Subcutaneous abdominal adipose tissue (tissue), 5 donors: ENCODE measurements around the gene DGKG.

ENCODE experiments used
- H3K27ac ChIP-seq: one replicate; pipeline ENCODE4 v1.7.0; 2013; ENCODE audit warnings: low read depth, mild to moderate bottlenecking, inconsistent platforms, low read length, moderate library complexity
- H3K27me3 ChIP-seq, 5 donors: one replicate each; pipeline ENCODE4 v1.7.0; 2013; ENCODE audit warnings: low read length in 5 of 5, inconsistent platforms in 1 of 5; ENCODE audit not compliant: control insufficient read depth in 5 of 5, insufficient read depth in 4 of 5
- H3K36me3 ChIP-seq, 5 donors: one replicate each; pipeline ENCODE4 v1.7.0; 2013; ENCODE audit warnings: low read length in 5 of 5; ENCODE audit not compliant: control insufficient read depth in 5 of 5, insufficient read depth in 5 of 5
- H3K4me1 ChIP-seq, 5 donors: one replicate each; pipeline ENCODE4 v1.7.0; 2013; ENCODE audit warnings: low read length in 5 of 5, mild to moderate bottlenecking in 3 of 5, moderate library complexity in 1 of 5; ENCODE audit not compliant: control insufficient read depth in 5 of 5, insufficient read depth in 5 of 5
- H3K4me3 ChIP-seq, 5 donors: one replicate each; pipeline ENCODE4 v1.7.0; 2013; ENCODE audit warnings: low read length in 5 of 5, low read depth in 1 of 5
- H3K9ac ChIP-seq, 5 donors: one replicate each; pipeline ENCODE4 v1.7.0; 2013; ENCODE audit warnings: low read length in 5 of 5, mild to moderate bottlenecking in 4 of 5, moderate library complexity in 3 of 5
- H3K9me3 ChIP-seq, 5 donors: one replicate each; pipeline ENCODE4 v1.7.0; 2013; ENCODE audit warnings: low read length in 5 of 5; ENCODE audit not compliant: control insufficient read depth in 5 of 5
- donor health status: healthy.
- donor health status: healthy.
- donor health status: healthy.
- donor health status: healthy.
- donor health status: healthy.

The DGKG gene

GRCh38 chr3:186108941-186109865 is 252.8 kb downstream of the DGKG start, which contains the start of gene ETV5:
Gene ETV5 (minus strand): TSS chr3:186109089. CDS start chr3:186105868, 3,221 bp downstream.
- peak within 1 kb of the TSS; percentile 16 to 82 (median 77) for H3K9ac ChIP-seq
- no peaks in the 10 kb centered on the region for H3K9me3 ChIP-seq
- H3K4me3 ChIP-seq, result peak within 1 kb of the TSS; percentile 77 to 88 (median 83)
- no peaks in the 10 kb centered on the region for H3K36me3 ChIP-seq
- peaks cover 9 to 26% (median 13%) of the 10 kb centered on the region in 5 donors for H3K27me3 ChIP-seq
- H3K27ac ChIP-seq, result peak within 1 kb of the TSS; percentile 60
- peaks cover 2 to 51% (median 35%) of the 10 kb centered on the region in 5 donors for H3K4me1 ChIP-seq

- Histone ChIP-seq H3K27me3 (peaks cover 5 to 23% (median 9%) of the 10 kb centered on the region in 5 donors), H3K9me3 (no peaks in the 10 kb centered on the region), H3K27ac (peak overlapping the region; percentile 41), H3K4me3 (peak overlapping the region; percentile 48 to 87 (median 74)), H3K36me3 (no peaks in the 10 kb centered on the region), H3K9ac (peak overlapping the region in 4 of 5 donors; percentile 64 to 74 (median 68)), H3K4me1 (peaks cover 2 to 42% (median 35%) of the 10 kb centered on the region in 5 donors)
Measured at GRCh38 chr3:186108106-186108940, 253.7 kb downstream of the DGKG start.

GRCh38 chr3:186107215-186108105 is 254.6 kb downstream of the DGKG start:
- Histone ChIP-seq H3K4me3 (peak overlapping the region; percentile 48 to 87 (median 74)), H3K27me3 (peaks cover 5 to 20% (median 9%) of the 10 kb centered on the region in 5 donors), H3K9me3 (no peaks in the 10 kb centered on the region), H3K36me3 (no peaks in the 10 kb centered on the region), H3K4me1 (peaks cover 2 to 42% (median 35%) of the 10 kb centered on the region in 5 donors), H3K9ac (peak overlapping the region in 4 of 5 donors; percentile 39 to 69 (median 65)), H3K27ac (peak overlapping the region; percentile 41)

GRCh38 chr3:186105543-186105942 is 256.5 kb downstream of the DGKG start:
- no peak overlapping the region for H3K27ac ChIP-seq
- no peaks in the 10 kb centered on the region for H3K36me3 ChIP-seq
- H3K9me3 ChIP-seq, result no peaks in the 10 kb centered on the region
- no peak overlapping the region for H3K4me3 ChIP-seq
- peaks cover 0 to 5% (median 2%) of the 10 kb centered on the region in 5 donors for H3K27me3 ChIP-seq
- H3K9ac ChIP-seq, result no peak overlapping the region
- peaks cover 2 to 36% (median 31%) of the 10 kb centered on the region in 5 donors for H3K4me1 ChIP-seq

- peaks cover 0 to 24% (median 18%) of the 10 kb centered on the region in 5 donors for H3K4me1 ChIP-seq
- no peak overlapping the region for H3K27ac ChIP-seq
- peaks cover 0 to 2% (median 0%) of the 10 kb centered on the region in 5 donors for H3K36me3 ChIP-seq
- H3K4me3 ChIP-seq, result no peak overlapping the region
- no peaks in the 10 kb centered on the region for H3K9me3 ChIP-seq
- no peak overlapping the region for H3K9ac ChIP-seq
- H3K27me3 ChIP-seq, result no peaks in the 10 kb centered on the region
Measured at GRCh38 chr3:186102687-186103086, 259.3 kb downstream of the DGKG start.

- H3K9ac ChIP-seq, result no peak overlapping the region
- no peak overlapping the region for H3K4me3 ChIP-seq
- no peaks in the 10 kb centered on the region for H3K27me3 ChIP-seq
- H3K4me1 ChIP-seq, result peaks cover 5 to 23% (median 20%) of the 10 kb centered on the region in 5 donors
- peaks cover 0 to 2% (median 0%) of the 10 kb centered on the region in 5 donors for H3K36me3 ChIP-seq
- no peak overlapping the region for H3K27ac ChIP-seq
- no peaks in the 10 kb centered on the region for H3K9me3 ChIP-seq
Measured at GRCh38 chr3:186100398-186100797, 261.6 kb downstream of the DGKG start.

GRCh38 chr3:186099178-186099577 is 262.9 kb downstream of the DGKG start:
- no peak overlapping the region for H3K4me3 ChIP-seq
- H3K27me3 ChIP-seq, result no peaks in the 10 kb centered on the region
- no peaks in the 10 kb centered on the region for H3K9me3 ChIP-seq
- H3K4me1 ChIP-seq, result peaks cover 5 to 26% (median 20%) of the 10 kb centered on the region in 5 donors
- H3K27ac ChIP-seq, result no peak overlapping the region
- H3K36me3 ChIP-seq, result peaks cover 0 to 2% (median 0%) of the 10 kb centered on the region in 5 donors
- H3K9ac ChIP-seq, result no peak overlapping the region

GRCh38 chr3:186098740-186099139 is 263.3 kb downstream of the DGKG start:
- Histone ChIP-seq H3K9ac (no peak overlapping the region), H3K9me3 (no peaks in the 10 kb centered on the region), H3K4me1 (peaks cover 5 to 29% (median 21%) of the 10 kb centered on the region in 5 donors), H3K27me3 (no peaks in the 10 kb centered on the region), H3K4me3 (no peak overlapping the region), H3K36me3 (peaks cover 0 to 2% (median 0%) of the 10 kb centered on the region in 5 donors), H3K27ac (no peak overlapping the region)
